Measurements from ENCODE around the gene AFTPH.

AFTPH gene

GRCh38 chr2:64522843-64523428 is 1.2 kb upstream of the AFTPH start:
- Histone ChIP-seq H3K27ac (ENCODE audit: low read depth, low read length) (peak overlapping the region; percentile 84), H3F3A (ENCODE audit: insufficient read depth) (peaks cover 9% of the 10 kb centered on the region; the same call in 1 of the 2 replicates), H3K79me2 (ENCODE audit: insufficient read depth, low read length) (peaks cover 37% of the 10 kb centered on the region), H4K20me1 (ENCODE audit: low read depth, low read length) (peaks cover 14% of the 10 kb centered on the region), H3K4me3 (ENCODE audit: insufficient read depth, low read length, poor library complexity, severe bottlenecking) (peak overlapping the region; percentile 76), H3K27me3 (ENCODE audit: low read length) (no peaks in the 10 kb centered on the region), H3K36me3 (ENCODE audit: low read length) (no peaks in the 10 kb centered on the region), H3K9ac (ENCODE audit: low read length) (peak overlapping the region; percentile 84), H3K9me2 (replicated peaks; ENCODE audit: insufficient read depth, low read length) (no peaks in the 10 kb centered on the region), H3K9me3 (ENCODE audit: insufficient read depth, low read length) (no peaks in the 10 kb centered on the region), H2AFZ (ENCODE audit: low read depth, low read length, severe bottlenecking) (peak overlapping the region; percentile 85), H3K4me2 (ENCODE audit: low read depth, low read length, poor library complexity, severe bottlenecking) (peak overlapping the region; percentile 100)
- no peak for TF ChIP-seq EZH2phosphoT487 (conservative IDR thresholded peaks at IDR 0.05; ENCODE audit: low read length)
- peak; percentile 95 for TF ChIP-seq CTCF (IDR thresholded peaks at IDR 0.05; ENCODE audit: insufficient read depth, low read length, poor library complexity, severe bottlenecking)

GRCh38 chr2:64524604-64525316 is 632 bp downstream of the AFTPH start:
- Histone ChIP-seq H3K4me3 (ENCODE audit: insufficient read depth, low read length, poor library complexity, severe bottlenecking) (peak overlapping the region; percentile 76), H3K9me2 (replicated peaks; ENCODE audit: insufficient read depth, low read length) (no peaks in the 10 kb centered on the region), H3K9me3 (ENCODE audit: insufficient read depth, low read length) (no peaks in the 10 kb centered on the region), H3F3A (ENCODE audit: insufficient read depth) (peaks cover 9% of the 10 kb centered on the region; the same call in 1 of the 2 replicates), H3K9ac (ENCODE audit: low read length) (peak overlapping the region; percentile 84), H2AFZ (ENCODE audit: low read depth, low read length, severe bottlenecking) (peak overlapping the region; percentile 91), H3K27me3 (ENCODE audit: low read length) (no peaks in the 10 kb centered on the region), H3K79me2 (ENCODE audit: insufficient read depth, low read length) (peaks cover 55% of the 10 kb centered on the region), H4K20me1 (ENCODE audit: low read depth, low read length) (peaks cover 14% of the 10 kb centered on the region), H3K36me3 (ENCODE audit: low read length) (no peaks in the 10 kb centered on the region), H3K27ac (ENCODE audit: low read depth, low read length) (peak overlapping the region; percentile 66), H3K4me2 (ENCODE audit: low read depth, low read length, poor library complexity, severe bottlenecking) (peak overlapping the region; percentile 98)
- TF ChIP-seq EZH2phosphoT487 (conservative IDR thresholded peaks at IDR 0.05; ENCODE audit: low read length) (no peak), CTCF (IDR thresholded peaks at IDR 0.05; ENCODE audit: insufficient read depth, low read length, poor library complexity, severe bottlenecking) (no peak)

- H3K9ac ChIP-seq (ENCODE audit: low read length): peak overlapping the region; percentile 84
- peak overlapping the region; percentile 76 for H3K4me3 ChIP-seq (ENCODE audit: insufficient read depth, low read length, poor library complexity, severe bottlenecking)
- TF ChIP-seq CTCF (IDR thresholded peaks at IDR 0.05; ENCODE audit: insufficient read depth, low read length, poor library complexity, severe bottlenecking) (no peak), EZH2phosphoT487 (conservative IDR thresholded peaks at IDR 0.05; ENCODE audit: low read length) (no peak)
- H3K9me3 ChIP-seq (ENCODE audit: insufficient read depth, low read length): no peaks in the 10 kb centered on the region
- peaks cover 9% of the 10 kb centered on the region; the same call in 1 of the 2 replicates for H3F3A ChIP-seq (ENCODE audit: insufficient read depth)
- peak overlapping the region; percentile 66 for H3K27ac ChIP-seq (ENCODE audit: low read depth, low read length)
- peak overlapping the region; percentile 98 for H3K4me2 ChIP-seq (ENCODE audit: low read depth, low read length, poor library complexity, severe bottlenecking)
- peaks cover 14% of the 10 kb centered on the region for H4K20me1 ChIP-seq (ENCODE audit: low read depth, low read length)
- H3K36me3 ChIP-seq (ENCODE audit: low read length): no peaks in the 10 kb centered on the region
- H2AFZ ChIP-seq (ENCODE audit: low read depth, low read length, severe bottlenecking): no peak overlapping the region
- H3K79me2 ChIP-seq (ENCODE audit: insufficient read depth, low read length): peaks cover 60% of the 10 kb centered on the region
- no peaks in the 10 kb centered on the region for H3K9me2 ChIP-seq (replicated peaks; ENCODE audit: insufficient read depth, low read length)
- H3K27me3 ChIP-seq (ENCODE audit: low read length): no peaks in the 10 kb centered on the region
Observed at GRCh38 chr2:64525317-64525613, 1.1 kb downstream of the AFTPH start.
